Uterus (tissue), 4 donors: ENCODE data around the gene SMOC1. TPM values are rescaled to one million over a fixed set of nuclear protein-coding genes. Genes with fewer than 3 reads are reported as not detected.

Experiments
- DNase-seq, 2 donors: peaks; one replicate each; pipeline ENCODE4 v3.0.0-alpha.2; 2019 to 2020
- H3K27ac ChIP-seq, 2 donors: fragments of 200-600 bp; sonication (generic); 1 replicate in 1 of 2; 2 replicates in 1 of 2; pipeline ENCODE4 v1.5.1; 2016 to 2018
- H3K27me3 ChIP-seq, 2 donors: fragments of 200-600 bp; sonication (generic); one replicate each; pipeline ENCODE4 v1.5.1; 2018 to 2019; ENCODE audit warnings: control low read depth in 1 of 2
- H3K36me3 ChIP-seq, 2 donors: fragments of 200-600 bp; sonication (generic); one replicate each; pipeline ENCODE4 v1.5.1; 2019; ENCODE audit warnings: control low read depth in 1 of 2
- H3K4me1 ChIP-seq, 2 donors: fragments of 200-600 bp; sonication (generic); one replicate each; pipeline ENCODE4 v1.5.1; 2018 to 2019; ENCODE audit warnings: control low read depth in 1 of 2
- H3K4me3 ChIP-seq, 2 donors: fragments of 200-600 bp; sonication (generic); 1 replicate in 1 of 2; 2 replicates in 1 of 2; pipeline ENCODE4 v1.5.1; 2018 to 2019; ENCODE audit warnings: mild to moderate bottlenecking in 1 of 2
- H3K9me3 ChIP-seq, 2 donors: fragments of 200-600 bp; sonication (generic); one replicate each; pipeline ENCODE4 v1.5.1; 2019; ENCODE audit warnings: control low read depth in 1 of 2
- POLR2A ChIP-seq, 2 donors: fragments of 450-650 bp; IDR thresholded peaks; one replicate each; pipeline ENCODE4 v1.6.1; 2016; ENCODE audit warnings: antibody characterized with exemption in 2 of 2, mild to moderate bottlenecking in 1 of 2, moderate library complexity in 1 of 2
- intact Hi-C: fragments of 100-400 bp; cut with DNase I; formaldehyde crosslinking; loops from one replicate; pipeline ENCODE4 v1.15.1; 2023; ENCODE audit warnings: low total_unique reads
- total RNA-seq, 4 donors: library from RNA; depleted of rRNA in 3 of 4; stranded (reverse); fragments of >200 nt in 3 of 4; gene quantifications; one replicate each; pipeline versions ENCODE4 v1.1.0 to v1.2.4, GENCODE V29; 2014 to 2023
- TF ChIP-seq, protein P1 (sequence below), 4 experiments: fragments of 200-600 bp in 2 of 4; fragments of 450-650 bp in 2 of 4; sonication (generic) in 2 of 4; IDR thresholded peaks; one replicate each; pipeline ENCODE4 v1.5.1; 2016 to 2019; ENCODE audit warnings: antibody characterized with exemption in 4 of 4, mild to moderate bottlenecking in 2 of 4, moderate library complexity in 1 of 4
- donor health status: DM: yes; HTN: yes; CAD: no.

Gene SMOC1
- total RNA-seq, 4 donors from 2014 or later: 0.59 to 2.1 (median 2.0) TPM; not detected in 1

GRCh38 chr14:70013271-70013873 is 134.2 kb downstream of the SMOC1 start:
- no peak for TF ChIP-seq POLR2A (IDR thresholded peaks at IDR 0.05)
- TF ChIP-seq, protein P1, sequence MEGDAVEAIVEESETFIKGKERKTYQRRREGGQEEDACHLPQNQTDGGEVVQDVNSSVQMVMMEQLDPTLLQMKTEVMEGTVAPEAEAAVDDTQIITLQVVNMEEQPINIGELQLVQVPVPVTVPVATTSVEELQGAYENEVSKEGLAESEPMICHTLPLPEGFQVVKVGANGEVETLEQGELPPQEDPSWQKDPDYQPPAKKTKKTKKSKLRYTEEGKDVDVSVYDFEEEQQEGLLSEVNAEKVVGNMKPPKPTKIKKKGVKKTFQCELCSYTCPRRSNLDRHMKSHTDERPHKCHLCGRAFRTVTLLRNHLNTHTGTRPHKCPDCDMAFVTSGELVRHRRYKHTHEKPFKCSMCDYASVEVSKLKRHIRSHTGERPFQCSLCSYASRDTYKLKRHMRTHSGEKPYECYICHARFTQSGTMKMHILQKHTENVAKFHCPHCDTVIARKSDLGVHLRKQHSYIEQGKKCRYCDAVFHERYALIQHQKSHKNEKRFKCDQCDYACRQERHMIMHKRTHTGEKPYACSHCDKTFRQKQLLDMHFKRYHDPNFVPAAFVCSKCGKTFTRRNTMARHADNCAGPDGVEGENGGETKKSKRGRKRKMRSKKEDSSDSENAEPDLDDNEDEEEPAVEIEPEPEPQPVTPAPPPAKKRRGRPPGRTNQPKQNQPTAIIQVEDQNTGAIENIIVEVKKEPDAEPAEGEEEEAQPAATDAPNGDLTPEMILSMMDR (IDR thresholded peaks at IDR 0.05): no peak
- no peaks in the 10 kb centered on the region for H3K9me3 ChIP-seq
- intact Hi-C loops: no loop called here
- H3K4me1 ChIP-seq: no peaks in the 10 kb centered on the region
- DNase-seq: no peak
- no peak overlapping the region for H3K27ac ChIP-seq
- no peaks in the 10 kb centered on the region for H3K36me3 ChIP-seq
- H3K4me3 ChIP-seq: no peak overlapping the region
- no peaks in the 10 kb centered on the region for H3K27me3 ChIP-seq

DNA sequence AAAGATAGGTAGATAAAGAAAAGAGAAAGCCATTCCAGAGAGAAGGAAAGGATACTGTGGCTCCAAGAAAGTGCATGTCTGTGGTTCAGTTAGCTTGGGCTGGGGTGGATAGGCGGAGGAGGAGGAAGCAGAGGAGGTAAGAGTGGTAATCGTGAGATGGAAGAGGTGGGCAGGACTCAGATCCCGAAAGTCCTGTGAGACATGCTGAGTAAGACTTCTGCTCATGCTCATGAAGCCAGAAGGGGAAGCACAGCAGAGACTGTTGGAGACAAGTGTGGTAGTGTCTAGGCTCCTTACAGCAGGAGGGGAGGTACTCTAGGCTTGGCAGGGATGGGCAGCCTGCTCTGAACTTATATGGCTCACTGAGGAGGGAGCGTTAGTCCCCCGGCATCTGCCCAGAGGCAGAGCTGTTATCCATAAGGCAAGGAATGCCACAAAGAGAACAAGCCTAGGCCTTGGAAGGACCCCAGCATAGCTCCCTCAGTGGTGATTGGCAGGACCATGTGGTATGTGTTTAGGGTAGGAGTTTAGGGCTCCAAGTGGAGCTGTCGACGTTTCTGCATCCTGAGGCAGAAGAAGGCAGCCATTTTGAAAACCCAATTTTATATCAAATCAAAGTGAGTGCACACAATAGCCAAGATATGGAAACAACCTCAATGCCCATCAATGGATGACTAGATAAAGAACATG is 135.3 kb downstream of the SMOC1 start:
- no peak for DNase-seq
- intact Hi-C loops: no loop called here
- H3K4me1 ChIP-seq: no peaks in the 10 kb centered on the region
- no peaks in the 10 kb centered on the region for H3K9me3 ChIP-seq
- no peaks in the 10 kb centered on the region for H3K36me3 ChIP-seq
- H3K27ac ChIP-seq: no peak overlapping the region
- no peak overlapping the region for H3K4me3 ChIP-seq
- no peak for TF ChIP-seq POLR2A (IDR thresholded peaks at IDR 0.05)
- TF ChIP-seq, protein P1 (IDR thresholded peaks at IDR 0.05): no peak
- H3K27me3 ChIP-seq: no peaks in the 10 kb centered on the region

DNA sequence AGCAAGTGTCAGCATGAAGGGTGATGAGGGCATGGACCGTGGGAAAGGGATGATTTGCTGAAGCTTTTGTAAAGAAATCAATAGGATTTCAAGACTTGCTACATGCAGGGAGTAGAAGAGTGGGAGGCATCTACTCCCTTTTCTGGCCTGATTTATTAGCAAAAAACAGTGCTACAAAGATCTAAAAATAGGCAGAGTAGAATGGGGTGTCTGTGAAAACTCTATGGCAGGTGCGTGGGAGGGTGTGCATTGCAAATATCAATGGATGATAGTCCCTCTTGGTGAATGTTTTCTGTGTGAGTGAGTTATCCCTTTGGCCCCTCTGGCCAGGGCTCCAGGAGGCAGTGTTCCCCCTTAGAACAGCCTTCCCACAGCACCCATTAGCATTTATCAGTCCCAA is 139.0 kb downstream of the SMOC1 start:
- peak overlapping the region in 1 of 2 donors; percentile 17 for H3K4me3 ChIP-seq

GRCh38 chr14:70018713-70019211 is 139.5 kb downstream of the SMOC1 start:
- TF ChIP-seq POLR2A (IDR thresholded peaks at IDR 0.05): no peak
- TF ChIP-seq, protein P1 (IDR thresholded peaks at IDR 0.05): no peak
- Histone ChIP-seq H3K4me3 (peak overlapping the region in 1 of 2 donors; percentile 17), H3K9me3 (no peaks in the 10 kb centered on the region), H3K27ac (peak overlapping the region in 1 of 2 donors; percentile 71), H3K4me1 (no peaks in the 10 kb centered on the region), H3K27me3 (no peaks in the 10 kb centered on the region), H3K36me3 (no peaks in the 10 kb centered on the region)
- DNase-seq: peak; percentile 41 to 51
- intact Hi-C loops: no loop called here

More for the DNA sequence above, 139.0 kb downstream of the SMOC1 start:
- no peaks in the 10 kb centered on the region for H3K27me3 ChIP-seq
- DNase-seq: peak; percentile 67 to 80
- H3K36me3 ChIP-seq: no peaks in the 10 kb centered on the region
- H3K4me1 ChIP-seq: no peaks in the 10 kb centered on the region
- H3K27ac ChIP-seq: peak overlapping the region in 1 of 2 donors; percentile 71
- no peaks in the 10 kb centered on the region for H3K9me3 ChIP-seq
- no peak for TF ChIP-seq POLR2A (IDR thresholded peaks at IDR 0.05)
- TF ChIP-seq, protein P1 (IDR thresholded peaks at IDR 0.05): no peak
- intact Hi-C loops: no loop called here

DNA sequence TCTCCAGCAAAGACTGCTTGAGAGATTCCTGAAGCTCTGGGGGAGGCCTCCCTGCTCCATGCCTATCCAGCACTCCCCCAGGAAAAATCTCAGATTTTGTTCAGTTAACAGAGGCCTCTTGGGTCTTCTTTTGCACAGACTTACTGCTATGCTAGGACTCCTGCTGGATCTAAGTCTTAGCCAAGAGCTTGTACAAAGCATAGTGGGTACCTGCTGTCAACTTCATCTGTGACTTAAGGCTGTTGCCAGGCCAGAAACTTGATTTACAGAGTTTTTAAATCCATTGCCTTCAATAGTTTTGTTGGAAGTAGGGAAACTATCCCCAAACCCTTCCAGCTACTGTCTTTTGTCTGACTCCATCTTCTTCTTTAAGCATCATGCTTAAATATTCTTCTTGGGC is 140.5 kb downstream of the SMOC1 start:
- H3K27ac ChIP-seq: peak overlapping the region in 1 of 2 donors; percentile 71
- no peaks in the 10 kb centered on the region for H3K9me3 ChIP-seq
- H3K27me3 ChIP-seq: no peaks in the 10 kb centered on the region
- intact Hi-C loops: no loop called here
- TF ChIP-seq, protein P1 (IDR thresholded peaks at IDR 0.05): no peak
- TF ChIP-seq POLR2A (IDR thresholded peaks at IDR 0.05): no peak
- no peak overlapping the region for H3K4me3 ChIP-seq
- no peak for DNase-seq
- H3K4me1 ChIP-seq: no peaks in the 10 kb centered on the region
- no peaks in the 10 kb centered on the region for H3K36me3 ChIP-seq
